OCI-LY7 (cell line): ENCODE data around the gene ZNF189. TPM values are rescaled to one million over a fixed set of nuclear protein-coding genes. Genes with fewer than 3 reads are reported as not detected.

ENCODE experiments used
- BruUV-seq: library from RNA; stranded (reverse); fragments of 400-500 nt; replicated peaks from 2 replicates; lab custom pipeline; 2021; lab: Mats Ljungman, UMichigan
- CTCF ChIA-PET: fragments of 300-600 bp; sonication (Branson Sonifier 250); formaldehyde crosslinking; loops from one replicate; lab custom pipeline; 2022; ENCODE audit warnings: antibody characterized with exemption; ENCODE audit not compliant: unreplicated experiment; lab: Charles Lee
- POLR2A ChIA-PET: fragments of 300-600 bp; sonication (Branson Sonifier 250); formaldehyde crosslinking; loops from one replicate; lab custom pipeline; 2022; ENCODE audit warnings: antibody characterized with exemption; lab: Charles Lee
- DNase-seq: peaks from one replicate; pipeline ENCODE4 v3.0.0-alpha.2; 2015; ENCODE audit warnings: low spot score
- H2AFZ ChIP-seq: fragments of 200-600 bp; sonication (generic), shearing (Covaris generic); 2 replicates; pipeline ENCODE4 v1.6.1; 2014; ENCODE audit warnings: mild to moderate bottlenecking, antibody characterized with exemption, low read length, moderate library complexity
- H3K27ac ChIP-seq: fragments of 200-600 bp; sonication (generic); 2 replicates; pipeline ENCODE4 v1.5.1; 2014; ENCODE audit warnings: mixed run types, low read depth, mild to moderate bottlenecking, moderate library complexity, low read length, inconsistent platforms; ENCODE audit not compliant: poor library complexity, severe bottlenecking
- H3K36me3 ChIP-seq: fragments of 200-600 bp; sonication (generic); 2 replicates; pipeline ENCODE4 v1.6.1; 2014; ENCODE audit warnings: mild to moderate bottlenecking, antibody characterized with exemption, low read length, moderate library complexity, mixed read lengths; ENCODE audit not compliant: insufficient read depth
- H3K4me1 ChIP-seq: fragments of 200-600 bp; sonication (generic); 2 replicates; pipeline ENCODE4 v1.5.1; 2014; ENCODE audit warnings: mild to moderate bottlenecking, low read length; ENCODE audit not compliant: insufficient read depth, poor library complexity, severe bottlenecking
- H3K4me2 ChIP-seq: fragments of 200-600 bp; sonication (generic); 2 replicates; pipeline ENCODE4 v1.6.1; 2014; ENCODE audit warnings: mild to moderate bottlenecking, low read length
- H3K4me3 ChIP-seq: fragments of 200-600 bp; sonication (generic); 2 replicates; pipeline ENCODE4 v1.5.1; 2014; ENCODE audit warnings: mild to moderate bottlenecking, low read depth, low read length; ENCODE audit not compliant: poor library complexity, severe bottlenecking
- H3K79me2 ChIP-seq: fragments of 200-600 bp; sonication (generic); 2 replicates; pipeline ENCODE4 v1.6.1; 2016; ENCODE audit warnings: low read depth, mild to moderate bottlenecking, low read length, moderate library complexity, mixed read lengths; ENCODE audit not compliant: insufficient read depth
- H3K9me2 ChIP-seq: fragments of 200-600 bp; sonication (generic); 2 replicates; pipeline ENCODE4 v1.6.1; 2016; ENCODE audit warnings: mild to moderate bottlenecking, low read length, mixed read lengths; ENCODE audit not compliant: insufficient read depth
- H3K9me3 ChIP-seq: fragments of 200-600 bp; sonication (generic); 2 replicates; pipeline ENCODE4 v1.6.1; 2014; ENCODE audit warnings: mild to moderate bottlenecking, mixed run types, low read length, mixed read lengths
- H4K20me1 ChIP-seq: fragments of 200-600 bp; sonication (generic); 2 replicates; pipeline ENCODE4 v1.6.1; 2014; ENCODE audit warnings: mild to moderate bottlenecking, antibody characterized with exemption, low read length, moderate library complexity, mixed read lengths; ENCODE audit not compliant: insufficient read depth
- EZH2phosphoT487 ChIP-seq: fragments of 200-600 bp; sonication (generic); IDR thresholded peaks from 2 replicates; pipeline ENCODE4 v1.6.1; 2018; ENCODE audit warnings: low read depth, borderline replicate concordance, mild to moderate bottlenecking, mixed run types, antibody characterized with exemption, low read length, moderate library complexity, mixed read lengths
- intact Hi-C: fragments of 100-400 bp; cut with micrococcal nuclease; formaldehyde crosslinking; loops from one replicate; pipeline ENCODE4 v1.10.0; 2022; ENCODE audit not compliant: unreplicated experiment
- total RNA-seq, 2 experiments: library from RNA; depleted of rRNA in 1 of 2; stranded (reverse); fragments of >200 nt in 1 of 2; shearing (Covaris generic) in 1 of 2; gene quantifications; 2 replicates each; pipeline ENCODE4 v1.2.3, GENCODE V29; 2014 to 2022
- TF ChIP-seq, protein P1 (sequence below): fragments of 200-600 bp; sonication (generic); conservative IDR thresholded peaks from 2 replicates; pipeline ENCODE4 v1.5.1; 2014; ENCODE audit warnings: mild to moderate bottlenecking, antibody characterized with exemption, low read length, moderate library complexity, mixed read lengths

Gene ZNF189
- total RNA-seq, 2 experiments from 2014 or later: 11.0 to 17.3 TPM

DNA sequence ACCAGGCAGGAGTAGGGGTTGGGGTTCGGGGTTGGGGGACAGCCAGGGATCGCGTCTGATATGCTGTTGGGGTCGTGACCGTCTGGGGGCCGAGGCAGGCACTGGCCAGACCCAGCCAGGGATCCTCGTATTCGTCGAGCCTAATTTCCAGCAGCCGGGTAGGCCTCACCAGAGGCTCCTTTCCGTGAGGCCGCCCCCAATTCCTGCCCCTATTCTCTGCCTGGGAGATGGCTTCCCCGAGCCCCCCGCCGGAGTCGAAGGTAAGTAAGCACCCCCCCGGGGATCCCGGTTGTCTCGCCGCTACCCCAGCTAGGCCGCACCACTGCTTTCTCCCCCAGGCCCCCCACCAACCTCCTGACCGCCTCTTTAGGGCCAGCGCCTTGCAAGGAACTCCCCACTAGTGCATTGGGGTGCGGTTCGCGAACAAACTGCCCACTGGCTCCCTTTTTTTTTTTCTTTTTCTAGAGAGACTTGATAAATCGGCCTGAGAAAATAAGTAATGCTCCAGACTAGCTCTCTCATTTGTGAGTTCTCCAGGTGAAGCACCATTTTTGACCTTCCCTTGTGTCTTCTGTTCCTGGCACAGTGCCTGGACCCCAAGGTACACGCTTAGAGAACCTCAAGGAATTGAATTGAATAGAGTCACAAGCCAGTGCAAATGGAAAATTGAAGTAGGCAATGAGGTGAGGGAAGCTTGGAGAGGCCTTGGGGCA is 435 bp downstream of the ZNF189 start:
- no TSS peak for BruUV-seq

DNA sequence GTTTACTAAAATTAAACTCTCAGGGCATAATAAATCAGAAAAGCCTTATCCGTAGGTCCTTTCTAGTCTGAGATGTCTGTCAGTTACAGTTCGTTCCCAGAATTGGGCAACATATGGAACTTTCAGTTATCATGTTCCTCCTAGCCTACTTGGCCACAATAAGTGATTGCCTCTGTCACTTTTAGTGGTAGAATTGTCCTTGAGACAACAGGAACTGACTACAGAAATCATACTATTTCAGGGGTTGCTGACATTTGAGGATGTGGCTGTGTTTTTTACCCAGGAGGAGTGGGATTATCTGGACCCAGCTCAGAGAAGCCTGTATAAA is 956 bp downstream of the ZNF189 start:
- TF ChIP-seq EZH2phosphoT487: no peak
- TF ChIP-seq, protein P1, sequence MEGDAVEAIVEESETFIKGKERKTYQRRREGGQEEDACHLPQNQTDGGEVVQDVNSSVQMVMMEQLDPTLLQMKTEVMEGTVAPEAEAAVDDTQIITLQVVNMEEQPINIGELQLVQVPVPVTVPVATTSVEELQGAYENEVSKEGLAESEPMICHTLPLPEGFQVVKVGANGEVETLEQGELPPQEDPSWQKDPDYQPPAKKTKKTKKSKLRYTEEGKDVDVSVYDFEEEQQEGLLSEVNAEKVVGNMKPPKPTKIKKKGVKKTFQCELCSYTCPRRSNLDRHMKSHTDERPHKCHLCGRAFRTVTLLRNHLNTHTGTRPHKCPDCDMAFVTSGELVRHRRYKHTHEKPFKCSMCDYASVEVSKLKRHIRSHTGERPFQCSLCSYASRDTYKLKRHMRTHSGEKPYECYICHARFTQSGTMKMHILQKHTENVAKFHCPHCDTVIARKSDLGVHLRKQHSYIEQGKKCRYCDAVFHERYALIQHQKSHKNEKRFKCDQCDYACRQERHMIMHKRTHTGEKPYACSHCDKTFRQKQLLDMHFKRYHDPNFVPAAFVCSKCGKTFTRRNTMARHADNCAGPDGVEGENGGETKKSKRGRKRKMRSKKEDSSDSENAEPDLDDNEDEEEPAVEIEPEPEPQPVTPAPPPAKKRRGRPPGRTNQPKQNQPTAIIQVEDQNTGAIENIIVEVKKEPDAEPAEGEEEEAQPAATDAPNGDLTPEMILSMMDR: no peak
- peak; percentile 26 for DNase-seq
- ChIA-PET CTCF (no interaction called here), POLR2A (interaction anchor here (2.8 kb wide), 1 partner anchor 11 kb away, joined by 15 read pairs; no protein-coding TSS in a partner anchor)
- peaks cover 16% of the 10 kb centered on the region; the same call in 1 of the 2 replicates for H3K9me3 ChIP-seq
- no TSS peak for BruUV-seq
- intact Hi-C loops: loop anchor here (5.0 kb wide), 1 partner anchor 133 kb away; the partner anchor contains the start of gene RNF20
- H3K4me3 ChIP-seq: peak overlapping the region; percentile 95
- H3K79me2 ChIP-seq: peaks cover 54% of the 10 kb centered on the region
- peaks cover 5% of the 10 kb centered on the region; the same call in 1 of the 2 replicates for H4K20me1 ChIP-seq
- peak overlapping the region; percentile 42; the same call in 1 of the 2 replicates for H2AFZ ChIP-seq
- H3K4me1 ChIP-seq: peaks cover 28% of the 10 kb centered on the region
- no peaks in the 10 kb centered on the region for H3K9me2 ChIP-seq
- peaks cover 67% of the 10 kb centered on the region for H3K36me3 ChIP-seq
- H3K4me2 ChIP-seq: peak overlapping the region; percentile 95
- peak overlapping the region; percentile 28 for H3K27ac ChIP-seq

More for the DNA sequence above, 435 bp downstream of the ZNF189 start:
- peak; percentile 7 for DNase-seq
- H3K9me2 ChIP-seq: no peaks in the 10 kb centered on the region
- H3K4me2 ChIP-seq: peak overlapping the region; percentile 95
- CTCF ChIA-PET: no interaction called here
- H3K4me1 ChIP-seq: peaks cover 28% of the 10 kb centered on the region
- intact Hi-C loops: loop anchor here (5.0 kb wide), 1 partner anchor 133 kb away; the partner anchor contains the start of gene RNF20
- H4K20me1 ChIP-seq: peaks cover 5% of the 10 kb centered on the region; the same call in 1 of the 2 replicates
- POLR2A ChIA-PET: interaction anchor here (0.5 to 2.8 kb wide), 8 partner anchors 11 to 1000 kb away, joined by 3 to 15 read pairs (median 4); no protein-coding TSS in a partner anchor
- H3K27ac ChIP-seq: peak overlapping the region; percentile 28
- H3K4me3 ChIP-seq: peak overlapping the region; percentile 95
- TF ChIP-seq EZH2phosphoT487: no peak
- TF ChIP-seq, protein P1: no peak
- H3K9me3 ChIP-seq: peaks cover 21% of the 10 kb centered on the region; the same call in 1 of the 2 replicates
- H3K36me3 ChIP-seq: peaks cover 67% of the 10 kb centered on the region
- H3K79me2 ChIP-seq: peaks cover 60% of the 10 kb centered on the region
- H2AFZ ChIP-seq: peak overlapping the region; percentile 42; the same call in 1 of the 2 replicates
